ENCODE data around the gene BRSK2. TPM values are rescaled to one million over a fixed set of nuclear protein-coding genes. Genes with fewer than 3 reads are reported as not detected.

The BRSK2 gene
- total RNA-seq, 4 donors from 2014 or later = 1.4 to 8.6 (median 2.0) TPM

DNA sequence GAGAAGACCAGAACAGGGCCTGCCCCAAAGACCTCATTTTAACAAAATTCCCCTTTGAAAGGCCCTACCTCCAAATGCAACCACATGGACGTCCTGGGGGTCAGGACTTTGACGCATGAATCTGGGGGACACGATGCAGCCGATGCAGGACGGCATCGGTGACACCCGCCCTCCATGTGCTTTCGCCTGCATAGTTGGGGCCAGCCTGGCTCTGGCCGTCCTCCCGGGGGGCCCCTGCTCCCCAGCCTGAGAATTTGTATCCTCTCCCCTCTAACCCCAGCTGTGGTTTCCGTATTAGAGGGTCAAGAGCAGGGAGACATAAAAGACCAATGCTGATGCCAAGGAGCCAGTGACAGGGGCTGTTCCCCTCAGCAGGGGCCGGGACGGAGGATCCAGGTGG, 18.4 kb upstream of the BRSK2 start:
- 90% methylated on average over 2 of the region's 13 CpGs; no CpG with 5 or more reads in 1 of the 2 donors for whole genome bisulfite sequencing, 2 donors (ENCODE audit: low coverage in 1 of 2)
- no peak overlapping the region for H3K4me3 ChIP-seq

DNA sequence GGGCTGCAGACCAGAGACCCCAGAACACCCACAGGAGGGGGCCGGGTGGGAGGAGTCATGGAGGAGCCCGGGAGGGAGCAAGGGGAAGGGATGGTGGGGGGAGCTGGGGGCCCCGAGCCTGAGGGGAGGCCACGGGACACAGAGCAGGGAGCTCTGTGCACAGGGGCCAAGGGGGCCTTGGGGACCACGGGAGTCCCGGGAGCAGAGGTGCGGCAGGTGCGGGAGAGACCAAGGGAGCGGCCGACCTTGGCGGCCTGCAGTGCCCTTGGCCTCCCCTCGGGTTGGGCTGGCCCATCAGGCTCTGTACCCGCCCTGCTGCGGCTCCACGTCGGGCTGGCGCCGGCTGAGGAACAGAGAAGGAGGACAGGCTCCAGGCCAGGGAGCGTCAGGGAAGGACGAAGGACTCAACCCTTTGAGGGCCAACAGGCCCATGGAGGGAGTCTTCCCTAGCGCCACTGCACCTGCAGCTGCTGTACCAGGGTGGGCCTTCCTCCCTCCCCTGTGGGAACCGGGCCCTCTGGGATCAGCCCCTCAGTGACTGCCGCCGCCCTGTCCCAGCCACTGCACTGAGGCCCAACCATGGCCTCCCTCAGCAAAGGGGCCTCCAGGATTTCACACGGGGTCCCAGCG, 17.8 kb upstream of the BRSK2 start:
- Histone ChIP-seq H3K36me3 (no peaks in the 10 kb centered on the region), H3K9me3 (peaks cover 0 to 3% (median 0%) of the 10 kb centered on the region in 3 donors), H3K27me3 (peaks cover 51% of the 10 kb centered on the region), H3K4me1 (no peaks in the 10 kb centered on the region), H3K4me3 (no peak overlapping the region), H3K27ac (no peak overlapping the region)
- TF ChIP-seq, protein P1, sequence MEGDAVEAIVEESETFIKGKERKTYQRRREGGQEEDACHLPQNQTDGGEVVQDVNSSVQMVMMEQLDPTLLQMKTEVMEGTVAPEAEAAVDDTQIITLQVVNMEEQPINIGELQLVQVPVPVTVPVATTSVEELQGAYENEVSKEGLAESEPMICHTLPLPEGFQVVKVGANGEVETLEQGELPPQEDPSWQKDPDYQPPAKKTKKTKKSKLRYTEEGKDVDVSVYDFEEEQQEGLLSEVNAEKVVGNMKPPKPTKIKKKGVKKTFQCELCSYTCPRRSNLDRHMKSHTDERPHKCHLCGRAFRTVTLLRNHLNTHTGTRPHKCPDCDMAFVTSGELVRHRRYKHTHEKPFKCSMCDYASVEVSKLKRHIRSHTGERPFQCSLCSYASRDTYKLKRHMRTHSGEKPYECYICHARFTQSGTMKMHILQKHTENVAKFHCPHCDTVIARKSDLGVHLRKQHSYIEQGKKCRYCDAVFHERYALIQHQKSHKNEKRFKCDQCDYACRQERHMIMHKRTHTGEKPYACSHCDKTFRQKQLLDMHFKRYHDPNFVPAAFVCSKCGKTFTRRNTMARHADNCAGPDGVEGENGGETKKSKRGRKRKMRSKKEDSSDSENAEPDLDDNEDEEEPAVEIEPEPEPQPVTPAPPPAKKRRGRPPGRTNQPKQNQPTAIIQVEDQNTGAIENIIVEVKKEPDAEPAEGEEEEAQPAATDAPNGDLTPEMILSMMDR (IDR thresholded peaks at IDR 0.05) = no peak
- TF ChIP-seq POLR2AphosphoS5 (IDR thresholded peaks at IDR 0.05) (no peak), EP300 (IDR thresholded peaks at IDR 0.05) (no peak)
- ATAC-seq = no peak
- 83% methylated on average over 10 of the region's 26 CpGs; no CpG with 5 or more reads in 1 of the 2 donors for WGBS, 2 donors (ENCODE audit: low coverage in 1 of 2)

More for the DNA sequence above, 18.4 kb upstream of the BRSK2 start:
- Histone ChIP-seq H3K27ac (no peak overlapping the region), H3K4me1 (no peaks in the 10 kb centered on the region), H3K27me3 (peaks cover 53% of the 10 kb centered on the region), H3K36me3 (no peaks in the 10 kb centered on the region), H3K9me3 (peaks cover 0 to 9% (median 0%) of the 10 kb centered on the region in 3 donors)
- TF ChIP-seq POLR2A (IDR thresholded peaks at IDR 0.05) = no peak
- ATAC-seq = no peak

DNA sequence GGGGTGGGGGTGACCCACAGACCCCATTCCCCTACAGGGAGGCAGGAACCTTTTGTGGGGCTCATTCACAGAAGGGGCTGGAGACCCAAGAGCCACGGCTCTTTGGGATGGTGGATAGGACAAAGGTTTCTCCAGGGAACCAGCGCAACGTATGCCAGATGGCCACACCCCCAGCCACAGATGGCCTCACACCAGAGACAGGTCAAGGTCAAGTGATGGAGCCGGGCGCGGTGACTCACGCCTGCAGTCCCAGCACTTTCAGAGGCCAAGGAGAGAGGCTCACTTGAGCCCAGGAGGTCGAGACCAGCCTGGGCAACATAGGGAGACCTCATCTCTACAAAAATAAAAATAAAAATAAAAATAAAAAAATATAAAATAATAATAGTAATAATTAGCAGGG, 17.1 kb upstream of the BRSK2 start:
- TF ChIP-seq, protein P1 (IDR thresholded peaks at IDR 0.05) = no peak
- TF ChIP-seq POLR2A (IDR thresholded peaks at IDR 0.05) (no peak), POLR2AphosphoS5 (IDR thresholded peaks at IDR 0.05) (no peak), EP300 (IDR thresholded peaks at IDR 0.05) (no peak)
- Histone ChIP-seq H3K27me3 (peaks cover 50% of the 10 kb centered on the region), H3K4me3 (no peak overlapping the region), H3K36me3 (no peaks in the 10 kb centered on the region), H3K27ac (no peak overlapping the region), H3K4me1 (no peaks in the 10 kb centered on the region), H3K9me3 (no peaks in the 10 kb centered on the region)
- ATAC-seq = no peak
- whole genome bisulfite sequencing, 2 donors (ENCODE audit: low coverage in 1 of 2) = 91% methylated on average over 5 of the region's 8 CpGs; no CpG with 5 or more reads in 1 of the 2 donors

DNA sequence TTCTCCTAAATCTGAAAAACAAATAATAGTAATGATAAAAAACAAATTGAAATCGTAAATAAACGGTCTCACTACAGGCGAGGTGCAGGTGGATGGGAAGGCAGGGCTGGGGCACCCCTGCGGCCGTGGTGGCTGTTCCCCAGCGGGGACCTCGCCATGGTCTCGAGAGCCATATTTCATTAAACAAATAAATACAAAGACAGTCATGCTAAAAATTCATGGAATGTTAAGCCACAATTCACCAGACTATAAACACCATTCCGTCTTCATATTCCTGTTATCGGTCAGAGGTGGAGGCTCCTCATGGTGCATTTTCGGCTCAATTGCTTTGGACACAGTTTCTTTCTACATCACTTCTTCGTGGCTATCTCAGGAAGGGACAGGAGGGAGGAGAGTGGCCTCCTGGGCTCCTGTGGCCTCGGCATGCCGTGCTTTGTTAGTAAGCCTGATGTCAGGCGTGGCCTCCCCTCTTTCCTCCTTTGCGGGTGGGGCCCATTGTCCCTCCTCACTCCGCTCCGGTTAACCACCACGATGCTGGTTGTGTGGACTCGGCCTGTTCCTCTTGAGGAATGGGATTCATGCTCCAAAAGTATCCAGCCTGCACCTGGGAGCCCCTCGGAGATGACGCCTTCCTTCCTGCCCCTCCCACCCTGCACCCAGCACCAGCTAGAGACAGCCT, 16.1 kb upstream of the BRSK2 start:
- 51 to 76% methylated on average over 9 to 16 of the region's 22 CpGs for WGBS, 2 donors (ENCODE audit: low coverage in 1 of 2)
- Histone ChIP-seq H3K27me3 (peaks cover 45% of the 10 kb centered on the region), H3K27ac (no peak overlapping the region), H3K4me1 (no peaks in the 10 kb centered on the region), H3K9me3 (no peaks in the 10 kb centered on the region), H3K36me3 (no peaks in the 10 kb centered on the region), H3K4me3 (no peak overlapping the region)
- ATAC-seq = no peak
- TF ChIP-seq, protein P1 (IDR thresholded peaks at IDR 0.05) = no peak
- TF ChIP-seq POLR2AphosphoS5 (IDR thresholded peaks at IDR 0.05) (no peak), POLR2A (IDR thresholded peaks at IDR 0.05) (no peak), EP300 (IDR thresholded peaks at IDR 0.05) (no peak)

DNA sequence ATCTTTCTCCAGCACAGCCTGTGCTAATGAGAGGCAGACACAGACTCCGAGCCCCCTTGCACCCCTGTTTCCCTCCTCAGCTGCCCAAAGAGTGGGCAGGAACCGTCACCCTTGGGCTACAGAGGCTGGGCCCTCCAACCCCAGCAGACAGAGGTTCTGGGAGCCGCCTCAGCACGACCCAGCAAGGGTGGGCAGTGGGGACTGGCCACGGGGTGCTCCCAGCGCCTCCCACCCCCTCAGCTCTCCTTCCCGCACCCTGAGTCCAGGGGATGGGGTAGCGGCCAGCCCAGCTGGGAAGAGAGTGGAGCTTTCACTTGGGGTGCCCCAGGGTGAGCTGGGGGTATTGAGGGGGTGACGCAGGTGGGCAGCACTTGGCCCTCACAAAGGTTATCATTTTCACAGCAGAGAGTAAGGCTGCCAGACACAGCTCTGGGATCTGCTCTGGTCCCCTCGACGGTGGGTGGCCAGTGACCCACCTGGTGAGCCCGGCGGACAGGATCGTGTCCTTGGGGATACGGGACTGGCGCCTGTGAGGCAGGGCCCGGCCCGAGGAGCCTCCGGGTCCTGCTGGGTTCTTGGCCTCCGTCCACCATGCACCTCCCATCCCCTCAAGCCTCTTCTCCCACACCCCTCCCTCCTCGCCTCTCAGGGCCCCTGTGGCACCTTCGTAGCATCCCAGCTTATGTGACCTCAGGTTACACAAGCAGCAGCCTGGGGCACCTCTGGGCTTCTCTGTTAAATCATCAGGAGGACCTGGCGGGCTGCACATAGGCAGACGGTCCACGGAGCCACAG, 14.4 kb upstream of the BRSK2 start:
- no peak for TF ChIP-seq EP300 (IDR thresholded peaks at IDR 0.05)
- TF ChIP-seq POLR2A (IDR thresholded peaks at IDR 0.05) = no peak
- TF ChIP-seq POLR2AphosphoS5 (IDR thresholded peaks at IDR 0.05) = no peak
- TF ChIP-seq, protein P1 (IDR thresholded peaks at IDR 0.05) = no peak
- no peaks in the 10 kb centered on the region for H3K9me3 ChIP-seq
- WGBS, 2 donors (ENCODE audit: low coverage in 1 of 2) = 80% methylated on average over 2 of the region's 25 CpGs; no CpG with 5 or more reads in 1 of the 2 donors
- H3K36me3 ChIP-seq = no peaks in the 10 kb centered on the region
- no peak overlapping the region for H3K4me3 ChIP-seq
- no peak overlapping the region for H3K27ac ChIP-seq
- no peak for ATAC-seq
- H3K4me1 ChIP-seq = no peaks in the 10 kb centered on the region
- H3K27me3 ChIP-seq = peaks cover 29% of the 10 kb centered on the region

All from gastroesophageal sphincter (tissue), 4 donors.